ENCODE measurements around the gene SKI. TPM values are rescaled to one million over a fixed set of nuclear protein-coding genes. Genes with fewer than 3 reads are reported as not detected.

The SKI gene
- total and polyA plus RNA-seq, 2 of the 8 experiments (the other 6 are each of a cell fraction or from before 2014, with no cell fraction given), result 8.3 to 87.6 TPM

DNA sequence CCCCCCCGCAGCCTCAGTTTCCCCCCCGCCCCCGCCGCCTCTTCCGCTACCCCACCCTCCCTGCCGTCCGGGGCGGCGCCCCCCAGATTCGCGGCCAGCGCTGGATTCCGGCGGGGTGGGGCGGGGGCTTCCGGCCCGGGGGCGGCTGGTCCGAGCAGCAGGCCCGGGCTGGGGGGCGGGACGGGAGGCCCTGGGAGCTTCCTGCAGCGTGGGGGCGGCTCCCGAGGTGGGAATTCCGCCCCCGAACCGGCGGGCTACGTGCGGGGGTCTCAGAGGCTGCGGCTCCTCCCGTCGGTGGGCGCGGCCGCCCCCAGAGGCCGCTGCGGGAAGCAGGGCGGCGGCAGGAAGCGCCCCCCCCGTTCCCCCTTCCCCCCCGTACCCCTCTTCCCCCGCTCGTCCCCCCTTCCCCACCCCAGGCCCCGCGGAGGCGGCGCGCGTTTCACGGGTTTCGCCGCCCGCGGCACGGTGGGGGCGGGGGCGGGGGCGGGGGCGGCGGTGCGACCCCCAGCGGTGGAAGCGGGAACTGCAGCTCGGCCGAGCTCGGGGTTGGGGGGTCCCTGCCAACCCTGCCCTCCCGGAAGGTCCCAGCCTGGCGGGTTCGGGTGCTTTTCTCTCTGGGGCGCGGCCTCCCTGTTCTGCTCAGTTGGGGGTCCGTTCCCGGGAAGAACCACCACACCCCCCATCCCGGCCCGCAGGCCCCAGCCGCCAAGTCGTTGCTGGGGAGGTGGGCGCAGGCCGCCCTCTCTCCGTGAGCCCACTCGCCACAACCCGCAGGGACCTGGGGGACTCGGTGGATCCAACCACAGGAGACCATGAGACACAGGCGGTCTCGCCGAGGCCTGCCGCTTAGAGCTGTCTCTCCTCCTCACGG is 86.9 kb downstream of the SKI start (continued):
- TF ChIP-seq, protein P1, sequence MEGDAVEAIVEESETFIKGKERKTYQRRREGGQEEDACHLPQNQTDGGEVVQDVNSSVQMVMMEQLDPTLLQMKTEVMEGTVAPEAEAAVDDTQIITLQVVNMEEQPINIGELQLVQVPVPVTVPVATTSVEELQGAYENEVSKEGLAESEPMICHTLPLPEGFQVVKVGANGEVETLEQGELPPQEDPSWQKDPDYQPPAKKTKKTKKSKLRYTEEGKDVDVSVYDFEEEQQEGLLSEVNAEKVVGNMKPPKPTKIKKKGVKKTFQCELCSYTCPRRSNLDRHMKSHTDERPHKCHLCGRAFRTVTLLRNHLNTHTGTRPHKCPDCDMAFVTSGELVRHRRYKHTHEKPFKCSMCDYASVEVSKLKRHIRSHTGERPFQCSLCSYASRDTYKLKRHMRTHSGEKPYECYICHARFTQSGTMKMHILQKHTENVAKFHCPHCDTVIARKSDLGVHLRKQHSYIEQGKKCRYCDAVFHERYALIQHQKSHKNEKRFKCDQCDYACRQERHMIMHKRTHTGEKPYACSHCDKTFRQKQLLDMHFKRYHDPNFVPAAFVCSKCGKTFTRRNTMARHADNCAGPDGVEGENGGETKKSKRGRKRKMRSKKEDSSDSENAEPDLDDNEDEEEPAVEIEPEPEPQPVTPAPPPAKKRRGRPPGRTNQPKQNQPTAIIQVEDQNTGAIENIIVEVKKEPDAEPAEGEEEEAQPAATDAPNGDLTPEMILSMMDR (IDR thresholded peaks at IDR 0.05; ENCODE audit: control extremely low read depth in 1 of 3, insufficient read depth in 1 of 3, low read depth in 1 of 3, low read length in 3 of 3), result peak in 2 of 3 experiments; percentile 21 to 40; a peak in 2 of 4 replicates
- TF ChIP-seq EGR1 (IDR thresholded peaks at IDR 0.05; ENCODE audit: borderline replicate concordance, low read depth, low read length), result peak; percentile 19; the same call in 1 of the 2 replicates

Measured in H1 (cell line).